ENCODE results near the gene WDR7.

The WDR7 gene

DNA sequence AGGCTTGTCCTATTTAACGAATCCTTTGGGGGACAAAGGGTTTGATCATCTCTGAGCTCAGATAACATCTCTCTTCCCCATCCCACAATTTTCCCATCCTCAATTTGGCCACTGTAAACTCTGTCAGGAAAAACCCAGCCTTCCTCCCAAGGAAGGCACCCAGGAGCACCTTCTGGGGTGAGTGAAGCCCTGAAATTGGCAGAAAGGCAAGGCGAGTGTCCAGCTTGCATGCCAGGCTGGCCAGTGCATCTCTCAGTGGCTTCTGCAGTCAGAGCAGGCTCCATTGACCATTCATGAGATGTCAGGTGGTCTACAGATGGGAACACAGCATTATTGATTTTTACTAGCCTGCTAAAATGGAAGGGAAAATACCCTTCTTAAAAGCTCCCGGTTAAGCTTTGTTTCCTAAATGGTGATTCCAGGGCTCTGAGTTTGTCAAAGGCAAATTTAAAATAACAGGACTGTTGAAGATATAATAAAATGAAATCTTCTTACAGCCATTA lies 412.5 kb downstream of the WDR7 start:
- no peak overlapping the region for H3K4me2 ChIP-seq (ENCODE audit: low read length)
- TF ChIP-seq, protein P1, sequence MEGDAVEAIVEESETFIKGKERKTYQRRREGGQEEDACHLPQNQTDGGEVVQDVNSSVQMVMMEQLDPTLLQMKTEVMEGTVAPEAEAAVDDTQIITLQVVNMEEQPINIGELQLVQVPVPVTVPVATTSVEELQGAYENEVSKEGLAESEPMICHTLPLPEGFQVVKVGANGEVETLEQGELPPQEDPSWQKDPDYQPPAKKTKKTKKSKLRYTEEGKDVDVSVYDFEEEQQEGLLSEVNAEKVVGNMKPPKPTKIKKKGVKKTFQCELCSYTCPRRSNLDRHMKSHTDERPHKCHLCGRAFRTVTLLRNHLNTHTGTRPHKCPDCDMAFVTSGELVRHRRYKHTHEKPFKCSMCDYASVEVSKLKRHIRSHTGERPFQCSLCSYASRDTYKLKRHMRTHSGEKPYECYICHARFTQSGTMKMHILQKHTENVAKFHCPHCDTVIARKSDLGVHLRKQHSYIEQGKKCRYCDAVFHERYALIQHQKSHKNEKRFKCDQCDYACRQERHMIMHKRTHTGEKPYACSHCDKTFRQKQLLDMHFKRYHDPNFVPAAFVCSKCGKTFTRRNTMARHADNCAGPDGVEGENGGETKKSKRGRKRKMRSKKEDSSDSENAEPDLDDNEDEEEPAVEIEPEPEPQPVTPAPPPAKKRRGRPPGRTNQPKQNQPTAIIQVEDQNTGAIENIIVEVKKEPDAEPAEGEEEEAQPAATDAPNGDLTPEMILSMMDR (IDR thresholded peaks at IDR 0.05), result no peak
- H3K36me3 ChIP-seq (ENCODE audit: control insufficient read depth, insufficient read depth, low read length), result no peaks in the 10 kb centered on the region
- no peak overlapping the region for H3K9ac ChIP-seq
- no peaks in the 10 kb centered on the region for H3K27me3 ChIP-seq (ENCODE audit: control insufficient read depth, insufficient read depth, low read length)
- no peak overlapping the region for H3K27ac ChIP-seq
- H3K4me1 ChIP-seq, result no peaks in the 10 kb centered on the region
- no peaks in the 10 kb centered on the region for H3K79me2 ChIP-seq
- H2AFZ ChIP-seq, result no peak overlapping the region
- H3K4me3 ChIP-seq (ENCODE audit: low read depth, low read length), result no peak overlapping the region
- H3K9me3 ChIP-seq (ENCODE audit: control insufficient read depth, low read length), result no peaks in the 10 kb centered on the region

DNA sequence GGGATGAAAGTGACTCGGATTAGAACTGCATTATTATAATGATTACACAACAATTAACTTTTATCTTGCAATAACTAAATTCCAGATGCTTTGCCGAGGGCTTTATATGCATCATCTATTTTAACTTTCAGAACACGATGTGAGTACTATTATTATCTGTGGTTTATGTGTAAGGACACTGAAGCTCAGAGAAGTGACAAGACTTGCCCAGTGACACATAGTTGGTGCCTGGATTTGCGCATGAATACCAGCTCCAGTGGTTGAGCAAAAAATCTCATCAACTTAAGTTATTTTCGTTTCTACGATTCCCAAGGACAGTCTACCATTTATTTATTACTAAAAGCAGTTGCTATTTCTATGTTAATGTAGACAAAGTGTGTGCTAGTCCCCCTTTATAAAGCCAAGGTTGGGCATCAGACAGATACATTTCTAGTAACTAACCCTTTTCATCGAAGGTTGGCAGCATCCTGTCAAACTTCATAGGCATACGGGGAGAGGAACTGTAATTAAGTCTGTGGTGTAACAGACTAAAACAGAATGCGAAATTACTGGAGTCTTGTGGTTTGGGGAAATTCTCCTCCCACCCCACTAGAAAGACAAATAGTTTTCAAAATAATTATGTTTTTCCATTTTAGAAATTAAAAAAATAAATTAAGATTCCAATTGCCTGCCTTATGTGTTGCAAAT lies 422.5 kb downstream of the WDR7 start:
- H3K4me1 ChIP-seq, result no peaks in the 10 kb centered on the region
- no peaks in the 10 kb centered on the region for H3K36me3 ChIP-seq (ENCODE audit: control insufficient read depth, insufficient read depth, low read length)
- TF ChIP-seq, protein P1 (IDR thresholded peaks at IDR 0.05), result no peak
- no peaks in the 10 kb centered on the region for H3K79me2 ChIP-seq
- H3K27me3 ChIP-seq (ENCODE audit: control insufficient read depth, insufficient read depth, low read length), result no peaks in the 10 kb centered on the region
- no peaks in the 10 kb centered on the region for H3K9me3 ChIP-seq (ENCODE audit: control insufficient read depth, low read length)
- no peak overlapping the region for H3K4me2 ChIP-seq (ENCODE audit: low read length)
- H3K4me3 ChIP-seq (ENCODE audit: low read depth, low read length), result no peak overlapping the region
- H3K9ac ChIP-seq, result no peak overlapping the region
- H3K27ac ChIP-seq, result no peak overlapping the region
- no peak overlapping the region for H2AFZ ChIP-seq

DNA sequence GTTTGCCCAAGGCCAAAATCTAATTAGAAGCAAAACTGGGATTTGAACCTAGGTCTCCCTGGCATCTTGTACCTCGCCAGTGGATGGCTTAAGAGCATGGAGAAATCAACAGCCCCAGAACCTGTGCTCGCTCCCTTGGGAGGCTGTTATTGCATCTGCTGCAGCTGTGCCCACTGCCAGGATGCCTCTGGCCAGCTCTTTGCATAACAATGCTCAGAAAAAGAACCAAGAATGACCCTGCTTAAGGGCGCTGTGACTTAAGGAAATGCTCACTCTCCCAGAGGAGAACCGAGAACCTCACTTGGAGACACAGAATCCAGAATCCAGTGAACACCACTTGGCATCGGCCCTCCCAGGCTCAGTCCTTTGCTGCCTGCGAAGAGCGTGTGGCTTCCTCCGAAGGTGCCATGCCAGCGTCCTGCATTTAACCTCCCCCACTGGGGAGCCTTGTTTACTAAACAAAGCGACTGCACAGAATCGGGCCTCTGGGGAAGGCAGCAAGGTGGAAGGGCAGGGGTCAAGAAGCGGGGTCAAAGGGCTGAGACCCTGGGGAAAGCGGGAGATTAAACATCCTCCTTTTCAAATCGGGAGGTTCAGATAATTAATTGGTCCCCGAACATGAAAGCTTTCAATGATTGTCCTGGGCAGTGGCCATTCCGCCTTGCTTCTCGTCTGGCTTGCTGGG lies 424.7 kb downstream of the WDR7 start:
- Histone ChIP-seq H3K4me3 (ENCODE audit: low read depth, low read length) (no peak overlapping the region), H3K36me3 (ENCODE audit: control insufficient read depth, insufficient read depth, low read length) (no peaks in the 10 kb centered on the region), H3K27ac (no peak overlapping the region), H3K79me2 (no peaks in the 10 kb centered on the region), H3K9me3 (ENCODE audit: control insufficient read depth, low read length) (no peaks in the 10 kb centered on the region), H2AFZ (no peak overlapping the region), H3K27me3 (ENCODE audit: control insufficient read depth, insufficient read depth, low read length) (no peaks in the 10 kb centered on the region), H3K4me1 (no peaks in the 10 kb centered on the region), H3K4me2 (ENCODE audit: low read length) (no peak overlapping the region), H3K9ac (no peak overlapping the region)
- TF ChIP-seq, protein P1 (IDR thresholded peaks at IDR 0.05), result no peak

DNA sequence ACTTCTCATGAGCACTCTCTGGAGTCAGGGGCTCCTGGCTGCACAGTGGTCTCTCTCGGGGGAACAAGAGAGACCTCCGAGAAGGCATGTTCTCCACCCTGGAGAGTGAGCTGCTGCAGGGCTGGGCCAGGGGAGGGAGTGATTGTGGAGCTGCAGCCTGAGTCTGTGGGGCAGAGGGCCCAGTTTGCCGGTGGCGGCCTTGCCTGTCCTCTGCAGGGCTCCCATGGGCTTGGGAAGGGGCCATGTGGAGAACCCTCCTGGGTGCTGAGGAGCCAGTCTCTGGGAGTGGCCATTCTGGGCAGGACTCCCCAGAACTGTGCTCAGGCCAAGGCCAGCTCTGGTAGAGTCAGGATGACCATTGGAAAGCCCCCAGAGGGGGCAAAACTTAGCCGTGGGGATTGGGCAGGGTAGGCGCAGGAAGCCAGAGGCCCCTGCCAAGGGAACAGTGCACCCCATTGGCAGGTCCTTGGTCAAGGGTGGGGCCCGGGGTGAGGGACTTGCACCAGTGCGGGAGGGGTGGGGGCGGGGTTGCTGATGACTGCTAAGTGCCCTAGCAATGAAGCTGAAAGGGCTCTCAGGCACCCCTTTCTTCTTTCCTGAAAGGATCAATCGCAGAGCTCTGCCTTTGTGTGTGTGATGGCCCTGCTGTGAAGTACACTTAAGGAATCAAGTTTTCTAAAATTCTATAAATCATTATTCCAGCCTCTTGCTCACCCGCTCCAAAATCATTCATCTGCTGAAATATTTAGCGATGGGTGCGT lies 426.0 kb downstream of the WDR7 start:
- H3K4me1 ChIP-seq, result no peaks in the 10 kb centered on the region
- TF ChIP-seq, protein P1 (IDR thresholded peaks at IDR 0.05), result no peak
- H3K4me3 ChIP-seq (ENCODE audit: low read depth, low read length), result no peak overlapping the region
- H3K79me2 ChIP-seq, result no peaks in the 10 kb centered on the region
- H3K27me3 ChIP-seq (ENCODE audit: control insufficient read depth, insufficient read depth, low read length), result no peaks in the 10 kb centered on the region
- no peak overlapping the region for H2AFZ ChIP-seq
- H3K36me3 ChIP-seq (ENCODE audit: control insufficient read depth, insufficient read depth, low read length), result no peaks in the 10 kb centered on the region
- no peaks in the 10 kb centered on the region for H3K9me3 ChIP-seq (ENCODE audit: control insufficient read depth, low read length)
- H3K9ac ChIP-seq, result no peak overlapping the region
- H3K27ac ChIP-seq, result no peak overlapping the region
- no peak overlapping the region for H3K4me2 ChIP-seq (ENCODE audit: low read length)

All from parathyroid adenoma (tissue), 2 donors.